Thoracic aorta (tissue), 2 donors: ENCODE measurements around the gene CYP4F2. TPM values are rescaled to one million over a fixed set of nuclear protein-coding genes. Genes with fewer than 3 reads are reported as not detected.
"Not testable (repeated sequence)": the region's sequence is repeated elsewhere in the genome, so short reads cannot be mapped to it uniquely, and the experiment has no call there.

Experiments used
- ATAC-seq: fragments of 150-250 bp; one replicate; pipeline ENCODE4 v1.8.0; 2017; ENCODE audit warnings: low read depth; ENCODE audit not compliant: insufficient number of reproducible peaks, low FRiP score
- DNase-seq: peaks from one replicate; pipeline ENCODE4 v3.0.0-alpha.2; 2020; ENCODE audit warnings: low spot score
- H3K27ac ChIP-seq, 2 donors: fragments of 200-600 bp; sonication (generic); 1 replicate in 1 of 2; 2 replicates in 1 of 2; pipeline ENCODE4 v1.5.1; 2016; ENCODE audit warnings: mild to moderate bottlenecking in 2 of 2, moderate library complexity in 2 of 2
- H3K27me3 ChIP-seq: fragments of 200-600 bp; sonication (generic); replicated peaks from 2 replicates; pipeline ENCODE4 v1.6.0; 2016; ENCODE audit warnings: mild to moderate bottlenecking; ENCODE audit not compliant: insufficient read depth
- H3K36me3 ChIP-seq: fragments of 200-600 bp; sonication (generic); one replicate; pipeline ENCODE4 v1.5.1; 2016
- H3K4me1 ChIP-seq, 2 donors: fragments of 200-600 bp; sonication (generic); 1 replicate in 1 of 2; 2 replicates in 1 of 2; pipeline versions ENCODE4 v1.5.1 to v1.6.0; 2016; ENCODE audit warnings: low read depth in 2 of 2, mild to moderate bottlenecking in 1 of 2; ENCODE audit not compliant: control insufficient read depth in 1 of 2
- H3K4me3 ChIP-seq: fragments of 200-600 bp; sonication (generic); 2 replicates; pipeline ENCODE4 v1.5.1; 2016; ENCODE audit warnings: mild to moderate bottlenecking
- H3K9me3 ChIP-seq: fragments of 200-600 bp; sonication (generic); 2 replicates; pipeline ENCODE4 v1.5.1; 2016
- CTCF ChIP-seq: fragments of 200-600 bp; sonication (generic); IDR thresholded peaks from one replicate; pipeline ENCODE4 v1.5.1; 2019; ENCODE audit warnings: antibody characterized with exemption
- total RNA-seq, 2 donors: library from RNA; depleted of rRNA; stranded (reverse); fragments of >200 nt; gene quantifications; one replicate each; pipeline versions ENCODE4 v1.1.0 to v1.2.3, GENCODE V29; 2016

Gene CYP4F2
- total RNA-seq, 2 donors from 2014 or later: not detected

GRCh38 chr19:15874821-15875474 lies 22.9 kb downstream of the CYP4F2 start:
- no peak for TF ChIP-seq CTCF
- no peak for DNase-seq
- H3K27me3 ChIP-seq: no peaks in the 10 kb centered on the region

GRCh38 chr19:15873771-15874170 lies 24.1 kb downstream of the CYP4F2 start:
- DNase-seq, H3K4me3 ChIP-seq, H3K36me3 ChIP-seq, H3K9me3 ChIP-seq, H3K4me1 ChIP-seq, H3K27ac ChIP-seq, H3K27me3 ChIP-seq, ATAC-seq: not testable (repeated sequence)

More at GRCh38 chr19:15874821-15875474, 22.9 kb downstream of the CYP4F2 start:
- H3K4me3 ChIP-seq: no peak overlapping the region
- H3K36me3 ChIP-seq: no peaks in the 10 kb centered on the region
- H3K9me3 ChIP-seq: no peaks in the 10 kb centered on the region
- H3K4me1 ChIP-seq: no peaks in the 10 kb centered on the region
- no peak overlapping the region for H3K27ac ChIP-seq
- ATAC-seq: no peak

GRCh38 chr19:15871570-15871969 lies 26.3 kb downstream of the CYP4F2 start:
- Histone ChIP-seq H3K36me3 (no peaks in the 10 kb centered on the region), H3K27ac (no peak overlapping the region), H3K9me3 (no peaks in the 10 kb centered on the region), H3K27me3 (no peaks in the 10 kb centered on the region), H3K4me3 (no peak overlapping the region), H3K4me1 (no peaks in the 10 kb centered on the region)
- DNase-seq (no peak), ATAC-seq (no peak)
- TF ChIP-seq CTCF: no peak

- no peaks in the 10 kb centered on the region for H3K4me1 ChIP-seq
- H3K27me3 ChIP-seq: no peaks in the 10 kb centered on the region
- DNase-seq (no peak), ATAC-seq (no peak)
- no peaks in the 10 kb centered on the region for H3K9me3 ChIP-seq
- TF ChIP-seq CTCF: no peak
- H3K36me3 ChIP-seq: no peaks in the 10 kb centered on the region
- no peak overlapping the region for H3K27ac ChIP-seq
- H3K4me3 ChIP-seq: no peak overlapping the region
These were observed 28.0 kb downstream of the CYP4F2 start for GRCh38 chr19:15869873-15870272.

- Histone ChIP-seq H3K27me3 (no peaks in the 10 kb centered on the region), H3K4me1 (no peaks in the 10 kb centered on the region), H3K9me3 (no peaks in the 10 kb centered on the region), H3K27ac (no peak overlapping the region), H3K4me3 (no peak overlapping the region), H3K36me3 (no peaks in the 10 kb centered on the region)
- ATAC-seq (no peak), DNase-seq (no peak)
- peak; percentile 62 for TF ChIP-seq CTCF
These were observed 28.7 kb downstream of the CYP4F2 start for GRCh38 chr19:15869109-15869555.

- H3K36me3 ChIP-seq: no peaks in the 10 kb centered on the region
- H3K27me3 ChIP-seq: no peaks in the 10 kb centered on the region
- H3K9me3 ChIP-seq: no peaks in the 10 kb centered on the region
- TF ChIP-seq CTCF: no peak
- H3K27ac ChIP-seq: no peak overlapping the region
- DNase-seq (no peak), ATAC-seq (no peak)
- H3K4me3 ChIP-seq: no peak overlapping the region
- no peaks in the 10 kb centered on the region for H3K4me1 ChIP-seq
These were observed 31.2 kb downstream of the CYP4F2 start for GRCh38 chr19:15866636-15867035.
